ENCODE results near the gene THSD4.

The THSD4 gene

GRCh38 chr15:71294251-71294910 lies 179.1 kb downstream of the THSD4 start:
- H3K4me3 ChIP-seq (ENCODE audit: low read length), result no peak overlapping the region
- DNase-seq (ENCODE audit: low read depth), result no peak
- no peak for TF ChIP-seq CTCF (conservative IDR thresholded peaks at IDR 0.05; ENCODE audit: low read depth, low read length)

- DNase-seq (ENCODE audit: low read depth), result peak; percentile 65
- no peak for TF ChIP-seq CTCF (conservative IDR thresholded peaks at IDR 0.05; ENCODE audit: low read depth, low read length)
These were observed 179.8 kb downstream of the THSD4 start for GRCh38 chr15:71294911-71295602.

GRCh38 chr15:71295603-71296314 lies 180.5 kb downstream of the THSD4 start:
- no peak for DNase-seq (ENCODE audit: low read depth)
- no peak overlapping the region for H3K4me3 ChIP-seq (ENCODE audit: low read length)
- no peak for TF ChIP-seq CTCF (conservative IDR thresholded peaks at IDR 0.05; ENCODE audit: low read depth, low read length)

More at GRCh38 chr15:71294911-71295602, 179.8 kb downstream of the THSD4 start:
- H3K4me3 ChIP-seq (ENCODE audit: low read length), result no peak overlapping the region

GRCh38 chr15:71296315-71296679 lies 181.0 kb downstream of the THSD4 start:
- H3K4me3 ChIP-seq (ENCODE audit: low read length), result no peak overlapping the region
- no peak for TF ChIP-seq CTCF (conservative IDR thresholded peaks at IDR 0.05; ENCODE audit: low read depth, low read length)
- DNase-seq (ENCODE audit: low read depth), result no peak

GRCh38 chr15:71301958-71302621 lies 186.8 kb downstream of the THSD4 start:
- TF ChIP-seq CTCF (conservative IDR thresholded peaks at IDR 0.05; ENCODE audit: low read depth, low read length), result no peak
- DNase-seq (ENCODE audit: low read depth), result no peak
- H3K4me3 ChIP-seq (ENCODE audit: low read length), result no peak overlapping the region

- TF ChIP-seq CTCF (conservative IDR thresholded peaks at IDR 0.05; ENCODE audit: low read depth, low read length), result no peak
- DNase-seq (ENCODE audit: low read depth), result no peak
These were observed 187.7 kb downstream of the THSD4 start for GRCh38 chr15:71302861-71303410.

More at GRCh38 chr15:71302861-71303410, 187.7 kb downstream of the THSD4 start:
- H3K4me3 ChIP-seq (ENCODE audit: low read length), result no peak overlapping the region

Measured in retinal pigment epithelial cell (primary cell).